Inflammatory macrophage treated with lipopolysaccharide for 4 hours (primary cell): ENCODE data around the gene ISCU.

Experiments
- DNase-seq: peaks from one replicate; pipeline ENCODE4 v3.0.0-alpha.2; 2020

The ISCU gene

GRCh38 chr12:108562348-108563135 lies at the start of gene ISCU:
ISCU (plus strand) TSS chr12:108562596; CDS start chr12:108562623, 27 bp downstream.
- DNase-seq = peak; percentile 98

GRCh38 chr12:108514468-108514972 lies 47.9 kb upstream of the ISCU start:
- DNase-seq = no peak

GRCh38 chr12:108514973-108515814 lies 47.2 kb upstream of the ISCU start, which contains the start of gene FICD:
FICD (plus strand) TSS chr12:108515277; CDS start chr12:108516973, 1,696 bp downstream.
- DNase-seq = peak; percentile 99

- DNase-seq = peak; percentile 16
Measured at GRCh38 chr12:108515916-108516315, 46.5 kb upstream of the ISCU start.

- DNase-seq = no peak
Measured at GRCh38 chr12:108516511-108517275, 45.7 kb upstream of the ISCU start.

- no peak for DNase-seq
Measured at GRCh38 chr12:108517288-108518100, 44.9 kb upstream of the ISCU start.

- DNase-seq = no peak
Measured at GRCh38 chr12:108518101-108518715, 44.2 kb upstream of the ISCU start.

- no peak for DNase-seq
Measured at GRCh38 chr12:108518716-108519496, 43.5 kb upstream of the ISCU start.

GRCh38 chr12:108519558-108519957 lies 42.8 kb upstream of the ISCU start:
- no peak for DNase-seq

GRCh38 chr12:108523365-108523764 lies 39.0 kb upstream of the ISCU start:
- DNase-seq = no peak

GRCh38 chr12:108525681-108526080 lies 36.7 kb upstream of the ISCU start:
- DNase-seq = no peak

- no peak for DNase-seq
Measured at GRCh38 chr12:108526482-108527165, 35.8 kb upstream of the ISCU start.

GRCh38 chr12:108527166-108527496 lies 35.3 kb upstream of the ISCU start:
- no peak for DNase-seq

GRCh38 chr12:108530161-108530560 lies 32.2 kb upstream of the ISCU start:
- DNase-seq = peak; percentile 20

- no peak for DNase-seq
Measured at GRCh38 chr12:108531929-108532848, 30.2 kb upstream of the ISCU start.

GRCh38 chr12:108538146-108538545 lies 24.2 kb upstream of the ISCU start:
- DNase-seq = no peak

- DNase-seq = no peak
Measured at GRCh38 chr12:108538616-108539195, 23.7 kb upstream of the ISCU start.

- no peak for DNase-seq
Measured at GRCh38 chr12:108542320-108542719, 20.1 kb upstream of the ISCU start.

- DNase-seq = no peak
Measured at GRCh38 chr12:108543652-108544051, 18.7 kb upstream of the ISCU start.
